Upper lobe of right lung (tissue), 1 donor: ENCODE results near the gene SERP1. TPM values are rescaled to one million over a fixed set of nuclear protein-coding genes. Genes with fewer than 3 reads are reported as not detected.

ENCODE experiments used
- ATAC-seq: fragments of 200-7000 bp; cut with Tn5 transposase; one replicate; pipeline ENCODE4 v1.9.1; 2020; ENCODE audit warnings: mild to moderate bottlenecking, moderate library complexity
- DNase-seq: peaks from one replicate; pipeline ENCODE4 v3.0.0-alpha.2; 2020
- H3K27ac ChIP-seq: fragments of 200-600 bp; one replicate; pipeline ENCODE4 v1.8.0; 2022
- H3K27me3 ChIP-seq: fragments of 200-600 bp; one replicate; pipeline ENCODE4 v1.8.0; 2022; ENCODE audit warnings: mild to moderate bottlenecking
- H3K36me3 ChIP-seq: fragments of 200-600 bp; one replicate; pipeline ENCODE4 v1.8.0; 2022
- H3K4me1 ChIP-seq: fragments of 200-600 bp; one replicate; pipeline ENCODE4 v1.8.0; 2022
- H3K4me3 ChIP-seq: fragments of 200-600 bp; one replicate; pipeline ENCODE4 v1.8.0; 2022; ENCODE audit warnings: mild to moderate bottlenecking
- H3K9me3 ChIP-seq: fragments of 200-600 bp; one replicate; pipeline ENCODE4 v1.8.0; 2022
- intact Hi-C: fragments of 100-400 bp; cut with DNase I; formaldehyde crosslinking; loops from one replicate; pipeline ENCODE4 v1.11.0; 2022
- total RNA-seq: library from RNA; stranded (reverse); fragmentation: NEBNext Ultra II Directional; extraction: Animal tissue kit (Norgen Biotek cat#: 25700); gene quantifications from one replicate; pipeline ENCODE4 v1.2.1, GENCODE V29; 2021
- TF ChIP-seq, protein P1 (sequence below): fragments of 200-600 bp; IDR thresholded peaks from one replicate; pipeline ENCODE4 v1.8.0; 2022; ENCODE audit warnings: antibody characterized with exemption
- donor health status: DM: no; HTN: yes; CAD: no; lungs with severe emphysema.

The SERP1 gene
- total RNA-seq, 1 donor from 2014 or later, result 132 TPM

DNA sequence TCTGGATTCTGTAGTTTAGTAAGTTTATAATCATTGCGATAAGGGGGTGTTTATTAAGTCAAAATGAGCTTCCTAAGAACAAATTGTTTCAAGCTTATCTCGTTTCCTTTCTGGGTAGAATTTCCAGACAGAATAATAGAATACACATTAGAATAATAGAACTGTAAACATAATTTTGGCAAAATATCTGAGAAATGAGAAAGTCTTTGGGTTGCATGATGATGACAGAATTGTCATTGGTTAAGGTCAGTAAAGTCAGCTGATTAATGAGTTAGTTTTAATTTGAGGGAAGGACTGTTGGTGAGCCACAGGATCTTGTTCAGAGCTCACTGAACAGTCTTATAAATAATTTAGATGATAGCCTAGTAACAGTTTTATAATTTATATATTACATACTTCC is 10.5 kb upstream of the SERP1 start:
- H3K27ac ChIP-seq, result no peak overlapping the region
- TF ChIP-seq, protein P1, sequence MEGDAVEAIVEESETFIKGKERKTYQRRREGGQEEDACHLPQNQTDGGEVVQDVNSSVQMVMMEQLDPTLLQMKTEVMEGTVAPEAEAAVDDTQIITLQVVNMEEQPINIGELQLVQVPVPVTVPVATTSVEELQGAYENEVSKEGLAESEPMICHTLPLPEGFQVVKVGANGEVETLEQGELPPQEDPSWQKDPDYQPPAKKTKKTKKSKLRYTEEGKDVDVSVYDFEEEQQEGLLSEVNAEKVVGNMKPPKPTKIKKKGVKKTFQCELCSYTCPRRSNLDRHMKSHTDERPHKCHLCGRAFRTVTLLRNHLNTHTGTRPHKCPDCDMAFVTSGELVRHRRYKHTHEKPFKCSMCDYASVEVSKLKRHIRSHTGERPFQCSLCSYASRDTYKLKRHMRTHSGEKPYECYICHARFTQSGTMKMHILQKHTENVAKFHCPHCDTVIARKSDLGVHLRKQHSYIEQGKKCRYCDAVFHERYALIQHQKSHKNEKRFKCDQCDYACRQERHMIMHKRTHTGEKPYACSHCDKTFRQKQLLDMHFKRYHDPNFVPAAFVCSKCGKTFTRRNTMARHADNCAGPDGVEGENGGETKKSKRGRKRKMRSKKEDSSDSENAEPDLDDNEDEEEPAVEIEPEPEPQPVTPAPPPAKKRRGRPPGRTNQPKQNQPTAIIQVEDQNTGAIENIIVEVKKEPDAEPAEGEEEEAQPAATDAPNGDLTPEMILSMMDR, result no peak
- no peak for ATAC-seq
- no peaks in the 10 kb centered on the region for H3K9me3 ChIP-seq
- DNase-seq, result no peak
- peaks cover 47% of the 10 kb centered on the region for H3K36me3 ChIP-seq
- no peaks in the 10 kb centered on the region for H3K4me1 ChIP-seq
- no peak overlapping the region for H3K4me3 ChIP-seq
- no peaks in the 10 kb centered on the region for H3K27me3 ChIP-seq
- intact Hi-C loops, result no loop called here

- no peaks in the 10 kb centered on the region for H3K27me3 ChIP-seq
- H3K4me1 ChIP-seq, result no peaks in the 10 kb centered on the region
- H3K27ac ChIP-seq, result no peak overlapping the region
- intact Hi-C loops, result no loop called here
- TF ChIP-seq, protein P1, result no peak
- no peak for DNase-seq
- H3K36me3 ChIP-seq, result peaks cover 47% of the 10 kb centered on the region
- no peak for ATAC-seq
- no peaks in the 10 kb centered on the region for H3K9me3 ChIP-seq
- H3K4me3 ChIP-seq, result no peak overlapping the region
These were observed 9.7 kb upstream of the SERP1 start for GRCh38 chr3:150555859-150556436.

GRCh38 chr3:150547045-150547741 is 897 bp upstream of the SERP1 start:
- ATAC-seq, result no peak
- TF ChIP-seq, protein P1, result no peak
- peak overlapping the region; percentile 62 for H3K4me3 ChIP-seq

DNA sequence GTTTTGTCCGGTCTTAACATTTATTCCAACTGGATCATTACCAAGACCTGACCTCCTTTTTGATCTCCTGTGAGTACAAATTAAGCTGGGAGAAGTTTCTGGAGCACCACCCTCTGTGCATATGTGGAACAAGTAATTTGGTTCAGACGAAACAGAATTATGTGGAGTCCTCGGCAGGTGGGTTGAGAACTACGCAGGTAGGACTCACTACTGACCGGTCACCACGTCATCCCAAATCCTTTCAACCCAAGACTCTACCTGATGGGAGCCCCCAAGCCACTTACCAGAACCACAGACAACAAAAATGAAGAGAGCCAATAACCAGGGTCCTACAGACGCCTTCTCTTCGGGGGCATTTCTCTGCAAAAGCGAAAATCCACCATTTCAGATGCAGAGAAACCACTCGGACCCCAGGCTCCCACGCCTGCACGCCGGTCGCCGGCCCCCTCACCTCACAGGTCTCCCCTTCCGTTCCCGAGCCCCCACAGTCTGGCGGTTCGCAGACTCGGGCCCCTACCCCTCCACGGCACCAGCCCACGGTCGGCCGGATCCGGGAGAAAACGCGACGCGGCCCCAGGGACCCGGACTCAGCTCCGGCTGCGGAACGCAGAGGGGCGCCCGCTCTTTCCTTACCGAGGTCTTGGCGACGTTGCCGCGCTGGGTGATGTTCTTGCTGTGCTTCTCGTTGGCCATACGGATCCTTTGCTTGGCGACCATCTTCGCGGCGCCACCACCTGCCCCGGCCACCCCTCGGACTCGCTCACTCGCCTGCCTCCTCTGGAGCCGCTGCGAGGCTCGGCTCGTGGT is 674 bp downstream of the SERP1 start:
- Histone ChIP-seq H3K27ac (peak overlapping the region; percentile 99), H3K9me3 (no peaks in the 10 kb centered on the region), H3K36me3 (peaks cover 28% of the 10 kb centered on the region), H3K27me3 (no peaks in the 10 kb centered on the region), H3K4me1 (peaks cover 40% of the 10 kb centered on the region), H3K4me3 (peak overlapping the region; percentile 62)
- TF ChIP-seq, protein P1, result no peak
- DNase-seq (no peak), ATAC-seq (peak; percentile 17)
- intact Hi-C loops, result no loop called here

More at GRCh38 chr3:150547045-150547741, 897 bp upstream of the SERP1 start:
- Histone ChIP-seq H3K36me3 (peaks cover 32% of the 10 kb centered on the region), H3K27me3 (no peaks in the 10 kb centered on the region), H3K9me3 (no peaks in the 10 kb centered on the region), H3K4me1 (peaks cover 38% of the 10 kb centered on the region), H3K27ac (peak overlapping the region; percentile 99)
- no peak for DNase-seq
- intact Hi-C loops, result no loop called here

DNA sequence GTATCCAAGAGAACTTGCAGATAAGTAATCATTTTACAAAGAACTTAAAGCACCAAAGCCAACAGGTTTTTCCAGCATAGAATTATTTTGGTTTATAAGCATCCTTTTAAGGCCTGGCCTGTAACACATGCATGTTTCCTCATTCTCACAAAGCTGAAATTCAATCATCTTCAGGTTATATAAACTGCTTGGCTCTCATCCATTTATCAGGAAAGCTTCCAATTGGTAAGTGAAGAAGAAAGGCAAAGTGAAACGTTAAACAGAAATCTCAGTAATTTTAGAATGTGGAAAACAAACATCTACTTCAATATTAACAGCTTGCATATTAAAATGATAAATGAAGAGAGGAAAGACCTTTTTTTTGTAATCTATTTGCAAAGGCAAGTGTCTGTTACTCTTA is 1.6 kb downstream of the SERP1 start:
- DNase-seq, result no peak
- Histone ChIP-seq H3K9me3 (no peaks in the 10 kb centered on the region), H3K36me3 (peaks cover 24% of the 10 kb centered on the region), H3K4me3 (peak overlapping the region; percentile 62), H3K27me3 (no peaks in the 10 kb centered on the region), H3K27ac (peak overlapping the region; percentile 99), H3K4me1 (peaks cover 40% of the 10 kb centered on the region)
- TF ChIP-seq, protein P1, result no peak
- intact Hi-C loops, result no loop called here
- no peak for ATAC-seq
